GM19468 (cell line): ENCODE data around the gene NRXN3.

Source experiments
- ATAC-seq: cut with Tn5 transposase; IDR thresholded peaks from one replicate; pipeline ENCODE4 v1.9.1; 2021; ENCODE audit warnings: mild to moderate bottlenecking, moderate library complexity, moderate number of reproducible peaks; ENCODE audit not compliant: unreplicated experiment; ENCODE audit errors: extremely low read depth

The NRXN3 gene

GRCh38 chr14:79564371-79564770 is 1394.2 kb downstream of the NRXN3 start:
- no peak for ATAC-seq

- ATAC-seq, result no peak
Observed at GRCh38 chr14:79567306-79567705, 1397.1 kb downstream of the NRXN3 start.

GRCh38 chr14:79568594-79568993 is 1398.4 kb downstream of the NRXN3 start:
- ATAC-seq, result no peak

- ATAC-seq, result no peak
Observed at GRCh38 chr14:79569072-79569471, 1398.9 kb downstream of the NRXN3 start.

DNA sequence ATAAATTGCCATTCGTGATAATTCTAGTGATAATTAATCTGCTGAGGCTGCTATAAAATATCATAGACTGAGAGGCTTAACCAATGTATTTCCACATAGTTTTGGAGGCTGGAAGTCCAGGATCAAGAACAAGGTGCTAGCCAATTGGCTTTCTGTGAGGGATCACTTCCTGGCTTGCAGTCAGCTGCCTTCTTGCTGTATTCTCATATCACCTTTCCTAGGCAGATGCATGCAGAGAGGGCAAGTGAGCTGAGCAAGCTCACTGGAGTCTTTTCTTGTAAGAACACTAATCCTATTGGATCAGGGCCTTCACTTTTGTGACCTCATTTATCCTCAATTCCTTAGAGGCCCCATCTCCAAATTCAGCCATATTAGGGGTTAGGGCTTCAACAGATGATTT is 1400.5 kb downstream of the NRXN3 start:
- no peak for ATAC-seq

GRCh38 chr14:79571366-79571765 is 1401.2 kb downstream of the NRXN3 start:
- ATAC-seq, result no peak

DNA sequence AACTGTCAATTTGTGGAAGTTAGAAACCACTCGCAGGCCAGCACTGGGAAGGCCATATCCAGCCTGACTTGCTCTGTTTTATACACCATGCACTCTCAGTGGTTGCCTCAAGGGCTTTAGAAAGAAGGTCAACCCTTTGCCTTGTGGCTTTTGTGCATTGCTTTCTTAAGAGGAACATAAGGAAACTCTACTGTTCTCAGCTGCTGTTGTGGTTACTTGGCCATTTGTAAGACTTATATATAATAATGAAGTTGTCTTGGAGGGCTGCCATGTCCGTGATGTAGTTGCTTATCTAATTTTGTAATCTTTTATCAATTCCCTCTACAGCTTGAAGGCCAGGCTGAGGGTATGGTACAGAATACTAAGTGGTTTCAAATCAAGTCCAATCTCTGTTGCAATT is 1403.3 kb downstream of the NRXN3 start:
- ATAC-seq, result no peak

DNA sequence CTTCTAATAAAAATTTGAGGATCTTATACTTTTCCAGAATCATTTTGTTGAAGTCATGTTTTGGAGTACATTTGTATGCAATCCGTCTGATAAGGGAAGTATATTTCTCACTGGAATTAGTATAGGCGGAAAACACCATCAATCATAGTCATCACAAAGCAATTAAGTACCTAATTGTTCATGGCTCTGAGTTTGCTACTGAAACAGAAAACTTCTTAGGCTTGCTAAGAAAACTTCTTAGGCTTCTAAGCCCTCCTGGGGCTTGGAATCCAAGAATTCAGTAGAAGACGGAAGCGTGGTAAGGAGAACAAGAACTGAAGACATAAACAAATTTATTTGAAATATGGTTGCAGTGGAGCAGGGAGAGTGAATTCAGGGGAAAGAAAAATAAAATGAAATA is 1404.9 kb downstream of the NRXN3 start:
- no peak for ATAC-seq

- ATAC-seq, result no peak
Observed at GRCh38 chr14:79576424-79576823, 1406.3 kb downstream of the NRXN3 start.

GRCh38 chr14:79578470-79578869 is 1408.3 kb downstream of the NRXN3 start:
- no peak for ATAC-seq

DNA sequence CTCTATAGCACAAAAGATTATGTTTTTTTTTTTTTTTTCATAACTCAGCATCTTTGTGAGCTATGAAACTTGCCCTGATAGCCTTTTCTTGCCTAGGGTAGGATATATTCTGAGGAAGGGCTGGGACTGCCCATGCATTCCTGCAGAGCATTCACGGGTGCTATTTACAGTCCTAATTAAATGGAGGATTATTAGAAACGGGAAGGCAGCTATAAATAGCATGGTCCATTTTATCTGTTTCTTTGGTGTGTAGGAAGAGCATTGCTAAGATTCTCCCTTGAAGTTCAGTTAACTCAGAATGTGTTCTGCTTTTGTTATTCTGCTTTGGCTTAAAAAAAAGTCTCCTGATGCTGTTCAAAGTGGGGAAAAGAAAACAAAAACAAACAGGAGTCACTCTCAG is 1410.2 kb downstream of the NRXN3 start:
- ATAC-seq, result no peak

- ATAC-seq, result no peak
Observed at GRCh38 chr14:79580906-79581305, 1410.7 kb downstream of the NRXN3 start.

GRCh38 chr14:79581912-79582576 is 1411.9 kb downstream of the NRXN3 start:
- ATAC-seq, result no peak

DNA sequence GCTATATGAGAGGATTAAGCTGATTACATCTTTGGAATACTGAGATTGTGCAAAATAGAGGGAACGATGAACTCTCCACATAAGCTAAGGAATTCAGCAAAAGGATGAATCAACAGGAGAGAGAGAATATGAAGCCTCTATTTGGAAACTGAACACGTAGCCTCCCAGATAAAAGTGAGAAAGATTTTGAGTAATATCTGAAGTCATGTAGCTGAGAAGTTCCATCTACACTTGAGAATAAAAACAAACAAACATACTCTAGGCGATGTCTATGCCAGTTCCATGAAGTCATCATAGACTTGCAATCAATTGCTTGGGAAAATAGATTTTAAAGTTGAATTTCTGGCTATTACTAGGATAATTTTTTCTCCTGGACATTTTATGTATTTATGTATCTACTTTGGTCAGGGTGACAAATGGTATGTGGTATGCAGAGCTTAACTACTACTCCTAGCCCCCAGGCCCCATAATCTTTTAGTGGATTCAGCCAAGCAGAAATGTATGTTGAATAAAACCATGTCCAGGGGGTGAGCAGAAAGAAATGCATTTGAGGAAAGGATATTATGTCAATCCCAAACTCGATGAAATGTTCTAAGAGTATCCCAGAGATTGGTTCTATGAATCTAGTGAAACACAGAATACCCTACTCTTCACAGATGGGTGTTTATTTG is 1413.7 kb downstream of the NRXN3 start:
- ATAC-seq, result no peak

GRCh38 chr14:79584679-79585078 is 1414.5 kb downstream of the NRXN3 start:
- ATAC-seq, result no peak

GRCh38 chr14:79585845-79586244 is 1415.7 kb downstream of the NRXN3 start:
- ATAC-seq, result no peak

DNA sequence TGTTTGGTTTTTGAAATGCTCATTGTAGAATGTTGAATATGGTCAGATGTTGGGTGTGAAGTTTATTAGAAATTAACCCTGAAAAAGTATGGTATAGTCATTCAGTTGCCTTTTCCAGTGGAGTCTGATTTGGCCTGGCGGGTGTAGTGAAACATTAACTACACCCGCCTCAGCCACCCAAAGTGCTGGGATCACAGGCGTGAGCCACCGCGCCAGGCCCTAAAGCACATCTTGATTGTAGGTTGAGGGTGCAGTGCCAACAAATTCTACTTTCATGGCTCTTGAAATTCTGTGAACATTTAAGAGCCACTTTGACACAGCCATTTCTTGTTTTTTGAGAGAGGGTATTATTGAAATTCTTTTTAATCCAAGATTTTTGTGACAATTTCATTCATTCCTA is 1416.2 kb downstream of the NRXN3 start:
- no peak for ATAC-seq

- ATAC-seq, result no peak
Observed at GRCh38 chr14:79586989-79587598, 1416.9 kb downstream of the NRXN3 start.

DNA sequence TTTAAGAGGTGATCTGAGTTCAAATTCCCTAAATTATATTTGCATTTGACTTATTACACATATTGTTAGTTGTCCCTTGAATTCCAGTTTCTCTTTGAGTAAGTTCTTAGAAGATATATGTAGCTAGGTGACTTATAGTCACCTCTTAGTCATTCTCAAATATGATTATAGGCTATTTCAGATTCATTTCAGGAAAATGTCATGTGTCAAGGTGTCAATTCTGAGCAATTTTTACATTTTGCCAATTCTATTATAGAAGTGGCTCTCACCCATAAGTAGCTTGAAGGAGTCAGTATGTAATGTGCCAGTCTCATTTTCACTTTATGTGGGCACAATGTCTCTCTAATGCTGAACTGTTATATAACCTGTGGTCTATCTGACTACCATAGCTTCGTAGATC is 1417.7 kb downstream of the NRXN3 start:
- ATAC-seq, result no peak

- no peak for ATAC-seq
Observed at GRCh38 chr14:79588398-79588797, 1418.2 kb downstream of the NRXN3 start.

GRCh38 chr14:79596551-79596950 is 1426.4 kb downstream of the NRXN3 start:
- no peak for ATAC-seq

- no peak for ATAC-seq
Observed at GRCh38 chr14:79597566-79597965, 1427.4 kb downstream of the NRXN3 start.
